K562 (cell line): Measurements from ENCODE around the gene SLC22A1. TPM values are rescaled to one million over a fixed set of nuclear protein-coding genes. Genes with fewer than 3 reads are reported as not detected.

Experiments
- ATAC-seq: fragments of 200-7000 bp; cut with Tn5 transposase; 3 replicates; pipeline ENCODE4 v1.9.1; 2020; ENCODE audit warnings: moderate library complexity
- BruUV-seq: library from RNA; stranded (reverse); fragments of 400-500 nt; replicated peaks from 2 replicates; lab custom pipeline; 2021; lab: Mats Ljungman, UMichigan
- CTCF ChIA-PET: fragments of 300-600 bp; formaldehyde crosslinking; extraction: SDS; loops from one replicate; lab custom pipeline; 2021; ENCODE audit warnings: low intra/inter-chr PET ratio; lab: Yijun Ruan, JAX
- POLR2A ChIA-PET: fragments of 300-600, 350-650 bp; sonication (Branson Sonifier 250); formaldehyde crosslinking; extraction: SDS; loops from one replicate; lab custom pipeline; 2021; ENCODE audit warnings: antibody characterized with exemption, inconsistent platforms; lab: Yijun Ruan, JAX
- DNase-seq, 4 experiments: peaks; one replicate each; pipeline versions ENCODE4 v3.0.0 to v3.0.0-alpha.2; 2011 to 2018; ENCODE audit warnings: low spot score in 3 of 4, mixed read lengths in 3 of 4; ENCODE audit errors: extremely low read depth in 1 of 4
- FAIRE-seq: peaks from 2 replicates; lab custom pipeline; 2011; peaks lifted over from hg19 to GRCh38; lab: Jason Lieb, UNC
- H2AFZ ChIP-seq: 2 replicates; pipeline ENCODE4 v1.6.0; 2011; ENCODE audit warnings: low read depth, low read length, control low read depth, inconsistent platforms
- H3K27ac ChIP-seq: fragments of 200-600 bp; 3 replicates; pipeline ENCODE4 v1.8.0; 2011; ENCODE audit warnings: low read depth, mild to moderate bottlenecking, control low read depth, inconsistent platforms, low read length, moderate library complexity, mixed read lengths; ENCODE audit errors: extremely low read depth
- H3K27me3 ChIP-seq, 2 experiments: fragments of 300-600 bp in 1 of 2; 2 replicates in 1 of 2; 3 replicates in 1 of 2; pipeline versions ENCODE4 v1.6.0 to v1.8.0; 2011; ENCODE audit warnings: inconsistent platforms in 2 of 2, low read length in 2 of 2, mild to moderate bottlenecking in 1 of 2, mixed read lengths in 1 of 2, moderate library complexity in 1 of 2; ENCODE audit not compliant: control insufficient read depth in 2 of 2, insufficient read depth in 2 of 2
- H3K36me3 ChIP-seq: fragments of 300-600 bp; 3 replicates; pipeline ENCODE4 v1.8.0; 2011; ENCODE audit warnings: mild to moderate bottlenecking, low read length, inconsistent platforms; ENCODE audit not compliant: control insufficient read depth, insufficient read depth
- H3K4me1 ChIP-seq, 2 experiments: fragments of 200-600 bp in 1 of 2; replicated peaks in 1 of 2; 2 replicates in 1 of 2; 3 replicates in 1 of 2; pipeline versions ENCODE4 v1.5.1 to v1.8.0; 2011; ENCODE audit warnings: inconsistent platforms in 2 of 2, low read length in 2 of 2, mild to moderate bottlenecking in 1 of 2, mixed read lengths in 1 of 2, moderate library complexity in 1 of 2; ENCODE audit not compliant: control insufficient read depth in 2 of 2, insufficient read depth in 2 of 2
- H3K4me2 ChIP-seq: 2 replicates; pipeline ENCODE4 v1.6.1; 2011; ENCODE audit warnings: low read length, control low read depth, inconsistent platforms, mixed read lengths; ENCODE audit not compliant: insufficient read depth
- H3K4me3 ChIP-seq: fragments of 200-600 bp; sonication (generic), shearing (Covaris generic); 2 replicates; pipeline ENCODE4 v1.5.1; 2016; ENCODE audit warnings: control low read depth, inconsistent platforms
- H3K79me2 ChIP-seq: fragments of 200-600 bp; 3 replicates; pipeline ENCODE4 v1.8.0; 2011; ENCODE audit warnings: low read length, inconsistent platforms; ENCODE audit not compliant: control insufficient read depth, insufficient read depth
- H3K9ac ChIP-seq, 2 experiments: 2 replicates each; pipeline versions ENCODE4 v1.6.0 to v1.6.1; 2011; ENCODE audit warnings: low read depth in 2 of 2, low read length in 2 of 2, control low read depth in 1 of 2, inconsistent platforms in 1 of 2, mild to moderate bottlenecking in 1 of 2, mixed read lengths in 1 of 2; ENCODE audit not compliant: insufficient read depth in 1 of 2
- H3K9me1 ChIP-seq: one replicate; pipeline ENCODE4 v1.6.0; 2011; ENCODE audit warnings: inconsistent platforms, mild to moderate bottlenecking, low read length, moderate library complexity; ENCODE audit not compliant: control insufficient read depth, insufficient read depth
- H3K9me3 ChIP-seq: replicated peaks from 2 replicates; pipeline ENCODE4 v1.5.1; 2011; ENCODE audit warnings: low read depth, low read length, inconsistent platforms; ENCODE audit not compliant: control insufficient read depth, insufficient read depth
- H4K20me1 ChIP-seq: replicated peaks from 2 replicates; pipeline ENCODE4 v1.6.1; 2011; ENCODE audit warnings: low read length, inconsistent platforms, mixed read lengths; ENCODE audit not compliant: control insufficient read depth, insufficient read depth
- HMG20A ChIP-seq: fragments of 450-650 bp; formaldehyde crosslinking; conservative IDR thresholded peaks from 2 replicates; pipeline ENCODE4 v1.4.0; 2020; ENCODE audit warnings: mild to moderate bottlenecking, mixed read lengths
- MEIS2 ChIP-seq: fragments of 450-650 bp; IDR thresholded peaks from 2 replicates; pipeline ENCODE4 v1.6.1; 2014; ENCODE audit warnings: mild to moderate bottlenecking; ENCODE audit not compliant: partially characterized antibody
- POLR3G ChIP-seq: IDR thresholded peaks from 2 replicates; pipeline ENCODE4 v1.6.1; 2011; ENCODE audit not compliant: insufficient read length, insufficient replicate concordance; ENCODE audit errors: extremely low read depth
- TBP ChIP-seq: optimal IDR thresholded peaks from 2 replicates; pipeline ENCODE3; 2011; ENCODE audit warnings: low read depth, low read length, improper control_type of control experiment
- ZBTB17 ChIP-seq: fragments of 450-650 bp; formaldehyde crosslinking; IDR thresholded peaks from 2 replicates; pipeline ENCODE4 v1.4.0; 2020; ENCODE audit warnings: mild to moderate bottlenecking
- ZNF143 ChIP-seq: sonication (generic); formaldehyde crosslinking; IDR thresholded peaks from 2 replicates; pipeline ENCODE4 v1.9.0; 2022; ENCODE audit warnings: mild to moderate bottlenecking, missing genetic modification reagents
- ZNF263 ChIP-seq: sonication (generic); formaldehyde crosslinking; IDR thresholded peaks from 2 replicates; pipeline ENCODE4 v1.8.0; 2022; ENCODE audit warnings: mild to moderate bottlenecking, missing genetic modification reagents, borderline replicate concordance
- WGBS: fragments of 100-300 bp; shearing (Covaris generic); methylation state at CpG from one replicate; pipeline ENCODE4 v1.1.6; 2016; ENCODE audit warnings: low coverage, mixed read lengths; ENCODE audit not compliant: insufficient coverage; ENCODE audit errors: missing lambda C conversion rate; 5-methylcytosine and 5-hydroxymethylcytosine counted together
- in situ Hi-C: fragments of 300-500 bp; cut with MboI; formaldehyde crosslinking; loops from 4 replicates; pipeline ENCODE4 v1.15.0; 2018; ENCODE audit warnings: inconsistent platforms, mixed read lengths
- intact Hi-C: fragments of 100-400 bp; cut with micrococcal nuclease; formaldehyde crosslinking; loops from 2 replicates; pipeline ENCODE4 v1.14.2; 2022
- polyA plus RNA-seq, 8 experiments: library from polyadenylated mRNA; depleted of rRNA in 4 of 8; stranded (reverse) in 5 of 8; unstranded in 3 of 8; fragments of >200 nt; fragmentation: Nextera tagmentation in 2 of 8; fragmentation: Illumina TruSeq in 1 of 8; extraction: Ambion mirVana in 2 of 8; extraction: Trizol in 1 of 8; gene quantifications; 2 replicates each; pipeline versions ENCODE4 v1.2.1 to v1.2.3, GENCODE V29; 2011 to 2014; ENCODE audit warnings: inconsistent platforms in 1 of 8, missing spikeins in 1 of 8
- total RNA-seq, 7 experiments: library from RNA; depleted of rRNA in 6 of 7; stranded (reverse); fragments of >200 nt in 6 of 7; fragmentation: Illumina TruSeq in 2 of 7; extraction: Trizol in 2 of 7; gene quantifications; 2 replicates each; pipeline versions ENCODE4 v1.2.1 to v1.2.3, GENCODE V29; 2011 to 2021; ENCODE audit warnings: low replicate concordance in 1 of 7
- TF ChIP-seq, protein P1 (sequence below): fragments of 250-450 bp; sonication (Bioruptor Pico); IDR thresholded peaks from 2 replicates; pipeline ENCODE4 v1.5.0; 2020; ENCODE audit warnings: mild to moderate bottlenecking, borderline replicate concordance
- TF ChIP-seq, protein P2 (sequence below): fragments of 250-450 bp; sonication (Bioruptor Pico); IDR thresholded peaks from 2 replicates; pipeline ENCODE4 v1.4.0; 2020; ENCODE audit warnings: mild to moderate bottlenecking
- TF ChIP-seq, protein P3 (sequence below), 2 experiments: fragments of 450-650 bp; formaldehyde crosslinking in 1 of 2; IDR thresholded peaks; 2 replicates each; pipeline versions ENCODE4 v1.4.0 to v1.6.1; 2014 to 2020; ENCODE audit warnings: mild to moderate bottlenecking in 2 of 2, borderline replicate concordance in 1 of 2, low read depth in 1 of 2

SLC22A1 gene
- total and polyA plus RNA-seq, 9 of the 15 experiments (the other 6 are each of a cell fraction or from before 2014, with no cell fraction given), result 0.11 to 0.60 (median 0.26) TPM; not detected in 4

DNA sequence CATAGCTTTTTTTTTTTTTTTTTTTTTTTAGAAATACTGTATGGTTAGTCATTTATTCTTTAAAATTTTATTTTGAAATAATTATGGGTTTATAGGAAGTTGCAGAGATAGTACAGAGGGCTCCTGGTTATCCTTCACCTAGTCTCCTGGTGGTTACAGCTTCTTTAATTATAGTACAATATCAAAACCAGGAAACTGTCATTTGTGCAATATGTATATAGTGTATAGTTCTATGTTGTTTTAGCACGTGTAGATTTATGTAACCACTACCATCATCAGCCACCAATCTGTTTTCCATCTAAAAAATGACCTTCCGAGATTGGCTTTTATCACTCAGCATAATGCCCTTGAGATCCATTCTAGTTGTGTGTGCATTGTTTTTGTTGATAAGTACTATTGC lies 82.3 kb downstream of the SLC22A1 start:
- no peak for DNase-seq
- no peak overlapping the region for H3K4me3 ChIP-seq
- H3K4me2 ChIP-seq, result no peak overlapping the region
- H3K9me1 ChIP-seq, result no peaks in the 10 kb centered on the region
- FAIRE-seq, result no peak
- 4% methylated on average over 2 of the region's 2 CpGs for WGBS
- H4K20me1 ChIP-seq, result no peaks in the 10 kb centered on the region
- no peaks in the 10 kb centered on the region for H3K9me3 ChIP-seq
- intact Hi-C loops, result no loop called here
- H3K36me3 ChIP-seq, result no peaks in the 10 kb centered on the region
- BruUV-seq, result no TSS peak
- no peak for ATAC-seq
- H3K27ac ChIP-seq, result no peak overlapping the region
- no peak overlapping the region for H2AFZ ChIP-seq
- ChIA-PET CTCF (no interaction called here), POLR2A (no interaction called here)
- H3K79me2 ChIP-seq, result no peaks in the 10 kb centered on the region
- H3K27me3 ChIP-seq, result no peaks in the 10 kb centered on the region
- H3K4me1 ChIP-seq, result no peaks in the 10 kb centered on the region
- H3K9ac ChIP-seq, result no peak overlapping the region
- in situ Hi-C loops, result no loop called here
- no peak for TF ChIP-seq ZNF143
- no peak for TF ChIP-seq POLR3G
- TF ChIP-seq, protein P1, sequence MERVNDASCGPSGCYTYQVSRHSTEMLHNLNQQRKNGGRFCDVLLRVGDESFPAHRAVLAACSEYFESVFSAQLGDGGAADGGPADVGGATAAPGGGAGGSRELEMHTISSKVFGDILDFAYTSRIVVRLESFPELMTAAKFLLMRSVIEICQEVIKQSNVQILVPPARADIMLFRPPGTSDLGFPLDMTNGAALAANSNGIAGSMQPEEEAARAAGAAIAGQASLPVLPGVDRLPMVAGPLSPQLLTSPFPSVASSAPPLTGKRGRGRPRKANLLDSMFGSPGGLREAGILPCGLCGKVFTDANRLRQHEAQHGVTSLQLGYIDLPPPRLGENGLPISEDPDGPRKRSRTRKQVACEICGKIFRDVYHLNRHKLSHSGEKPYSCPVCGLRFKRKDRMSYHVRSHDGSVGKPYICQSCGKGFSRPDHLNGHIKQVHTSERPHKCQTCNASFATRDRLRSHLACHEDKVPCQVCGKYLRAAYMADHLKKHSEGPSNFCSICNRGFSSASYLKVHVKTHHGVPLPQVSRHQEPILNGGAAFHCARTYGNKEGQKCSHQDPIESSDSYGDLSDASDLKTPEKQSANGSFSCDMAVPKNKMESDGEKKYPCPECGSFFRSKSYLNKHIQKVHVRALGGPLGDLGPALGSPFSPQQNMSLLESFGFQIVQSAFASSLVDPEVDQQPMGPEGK (CRISPR knock-in tag), result no peak
- TF ChIP-seq TBP, result no peak
- TF ChIP-seq HMG20A (CRISPR knock-in tag), result no peak
- TF ChIP-seq, protein P2, sequence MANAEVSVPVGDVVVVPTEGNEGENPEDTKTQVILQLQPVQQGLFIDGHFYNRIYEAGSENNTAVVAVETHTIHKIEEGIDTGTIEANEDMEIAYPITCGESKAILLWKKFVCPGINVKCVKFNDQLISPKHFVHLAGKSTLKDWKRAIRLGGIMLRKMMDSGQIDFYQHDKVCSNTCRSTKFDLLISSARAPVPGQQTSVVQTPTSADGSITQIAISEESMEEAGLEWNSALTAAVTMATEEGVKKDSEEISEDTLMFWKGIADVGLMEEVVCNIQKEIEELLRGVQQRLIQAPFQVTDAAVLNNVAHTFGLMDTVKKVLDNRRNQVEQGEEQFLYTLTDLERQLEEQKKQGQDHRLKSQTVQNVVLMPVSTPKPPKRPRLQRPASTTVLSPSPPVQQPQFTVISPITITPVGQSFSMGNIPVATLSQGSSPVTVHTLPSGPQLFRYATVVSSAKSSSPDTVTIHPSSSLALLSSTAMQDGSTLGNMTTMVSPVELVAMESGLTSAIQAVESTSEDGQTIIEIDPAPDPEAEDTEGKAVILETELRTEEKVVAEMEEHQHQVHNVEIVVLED (CRISPR knock-in tag), result no peak
- TF ChIP-seq, protein P3, sequence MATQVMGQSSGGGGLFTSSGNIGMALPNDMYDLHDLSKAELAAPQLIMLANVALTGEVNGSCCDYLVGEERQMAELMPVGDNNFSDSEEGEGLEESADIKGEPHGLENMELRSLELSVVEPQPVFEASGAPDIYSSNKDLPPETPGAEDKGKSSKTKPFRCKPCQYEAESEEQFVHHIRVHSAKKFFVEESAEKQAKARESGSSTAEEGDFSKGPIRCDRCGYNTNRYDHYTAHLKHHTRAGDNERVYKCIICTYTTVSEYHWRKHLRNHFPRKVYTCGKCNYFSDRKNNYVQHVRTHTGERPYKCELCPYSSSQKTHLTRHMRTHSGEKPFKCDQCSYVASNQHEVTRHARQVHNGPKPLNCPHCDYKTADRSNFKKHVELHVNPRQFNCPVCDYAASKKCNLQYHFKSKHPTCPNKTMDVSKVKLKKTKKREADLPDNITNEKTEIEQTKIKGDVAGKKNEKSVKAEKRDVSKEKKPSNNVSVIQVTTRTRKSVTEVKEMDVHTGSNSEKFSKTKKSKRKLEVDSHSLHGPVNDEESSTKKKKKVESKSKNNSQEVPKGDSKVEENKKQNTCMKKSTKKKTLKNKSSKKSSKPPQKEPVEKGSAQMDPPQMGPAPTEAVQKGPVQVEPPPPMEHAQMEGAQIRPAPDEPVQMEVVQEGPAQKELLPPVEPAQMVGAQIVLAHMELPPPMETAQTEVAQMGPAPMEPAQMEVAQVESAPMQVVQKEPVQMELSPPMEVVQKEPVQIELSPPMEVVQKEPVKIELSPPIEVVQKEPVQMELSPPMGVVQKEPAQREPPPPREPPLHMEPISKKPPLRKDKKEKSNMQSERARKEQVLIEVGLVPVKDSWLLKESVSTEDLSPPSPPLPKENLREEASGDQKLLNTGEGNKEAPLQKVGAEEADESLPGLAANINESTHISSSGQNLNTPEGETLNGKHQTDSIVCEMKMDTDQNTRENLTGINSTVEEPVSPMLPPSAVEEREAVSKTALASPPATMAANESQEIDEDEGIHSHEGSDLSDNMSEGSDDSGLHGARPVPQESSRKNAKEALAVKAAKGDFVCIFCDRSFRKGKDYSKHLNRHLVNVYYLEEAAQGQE (IDR thresholded peaks at IDR 0.05; ENCODE audit: borderline replicate concordance), result no peak
- TF ChIP-seq, protein P3 (CRISPR knock-in tag; IDR thresholded peaks at IDR 0.05; ENCODE audit: low read depth), result no peak
- no peak for TF ChIP-seq MEIS2
- TF ChIP-seq ZBTB17 (CRISPR knock-in tag), result no peak
- no peak for TF ChIP-seq ZNF263
